Measurements from ENCODE around the gene MRGPRG.

MRGPRG gene

GRCh38 chr11:3221408-3222002, 2.9 kb upstream of the MRGPRG start:
- TF ChIP-seq EZH2phosphoT487 (IDR thresholded peaks at IDR 0.05; ENCODE audit: borderline replicate concordance) = no peak
- TF ChIP-seq, protein P1, sequence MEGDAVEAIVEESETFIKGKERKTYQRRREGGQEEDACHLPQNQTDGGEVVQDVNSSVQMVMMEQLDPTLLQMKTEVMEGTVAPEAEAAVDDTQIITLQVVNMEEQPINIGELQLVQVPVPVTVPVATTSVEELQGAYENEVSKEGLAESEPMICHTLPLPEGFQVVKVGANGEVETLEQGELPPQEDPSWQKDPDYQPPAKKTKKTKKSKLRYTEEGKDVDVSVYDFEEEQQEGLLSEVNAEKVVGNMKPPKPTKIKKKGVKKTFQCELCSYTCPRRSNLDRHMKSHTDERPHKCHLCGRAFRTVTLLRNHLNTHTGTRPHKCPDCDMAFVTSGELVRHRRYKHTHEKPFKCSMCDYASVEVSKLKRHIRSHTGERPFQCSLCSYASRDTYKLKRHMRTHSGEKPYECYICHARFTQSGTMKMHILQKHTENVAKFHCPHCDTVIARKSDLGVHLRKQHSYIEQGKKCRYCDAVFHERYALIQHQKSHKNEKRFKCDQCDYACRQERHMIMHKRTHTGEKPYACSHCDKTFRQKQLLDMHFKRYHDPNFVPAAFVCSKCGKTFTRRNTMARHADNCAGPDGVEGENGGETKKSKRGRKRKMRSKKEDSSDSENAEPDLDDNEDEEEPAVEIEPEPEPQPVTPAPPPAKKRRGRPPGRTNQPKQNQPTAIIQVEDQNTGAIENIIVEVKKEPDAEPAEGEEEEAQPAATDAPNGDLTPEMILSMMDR (conservative IDR thresholded peaks at IDR 0.05; ENCODE audit: low read length) = no peak
- H3F3A ChIP-seq (ENCODE audit: low read depth) = no peaks in the 10 kb centered on the region
- no peaks in the 10 kb centered on the region for H3K9me3 ChIP-seq (ENCODE audit: insufficient read depth, low read depth, low read length)
- no peak overlapping the region for H3K4me3 ChIP-seq (ENCODE audit: low read length, poor library complexity, severe bottlenecking)
- peak overlapping the region; percentile 67 for H3K9ac ChIP-seq (ENCODE audit: low read depth, low read length, poor library complexity, severe bottlenecking)
- peaks cover 60% of the 10 kb centered on the region for H3K4me1 ChIP-seq (ENCODE audit: insufficient read depth, low read length, poor library complexity, severe bottlenecking)
- no peaks in the 10 kb centered on the region for H3K36me3 ChIP-seq (ENCODE audit: insufficient read depth, low read length)
- H3K4me2 ChIP-seq (ENCODE audit: low read depth, low read length, poor library complexity, severe bottlenecking) = no peak overlapping the region
- H3K9me2 ChIP-seq (replicated peaks; ENCODE audit: low read depth, low read length) = no peaks in the 10 kb centered on the region
- H3K27me3 ChIP-seq (ENCODE audit: insufficient read depth, low read length, poor library complexity, severe bottlenecking) = no peaks in the 10 kb centered on the region
- H3K79me2 ChIP-seq (ENCODE audit: insufficient read depth, low read length) = no peaks in the 10 kb centered on the region
- H2AFZ ChIP-seq (ENCODE audit: low read length) = no peak overlapping the region
- no peaks in the 10 kb centered on the region for H4K20me1 ChIP-seq (ENCODE audit: insufficient read depth, low read length, poor library complexity, severe bottlenecking)

- Histone ChIP-seq H3K36me3 (ENCODE audit: insufficient read depth, low read length) (no peaks in the 10 kb centered on the region), H3K4me3 (ENCODE audit: low read length, poor library complexity, severe bottlenecking) (no peak overlapping the region), H3K79me2 (ENCODE audit: insufficient read depth, low read length) (no peaks in the 10 kb centered on the region), H3K9me2 (replicated peaks; ENCODE audit: low read depth, low read length) (no peaks in the 10 kb centered on the region), H4K20me1 (ENCODE audit: insufficient read depth, low read length, poor library complexity, severe bottlenecking) (no peaks in the 10 kb centered on the region), H3K27me3 (ENCODE audit: insufficient read depth, low read length, poor library complexity, severe bottlenecking) (no peaks in the 10 kb centered on the region), H3F3A (ENCODE audit: low read depth) (no peaks in the 10 kb centered on the region), H3K9me3 (ENCODE audit: insufficient read depth, low read depth, low read length) (no peaks in the 10 kb centered on the region), H3K9ac (ENCODE audit: low read depth, low read length, poor library complexity, severe bottlenecking) (no peak overlapping the region), H3K4me2 (ENCODE audit: low read depth, low read length, poor library complexity, severe bottlenecking) (no peak overlapping the region), H3K4me1 (ENCODE audit: insufficient read depth, low read length, poor library complexity, severe bottlenecking) (peaks cover 68% of the 10 kb centered on the region), H2AFZ (ENCODE audit: low read length) (no peak overlapping the region)
- TF ChIP-seq, protein P1 (conservative IDR thresholded peaks at IDR 0.05; ENCODE audit: low read length) = no peak; the same call in 1 of the 2 replicates
- no peak for TF ChIP-seq EZH2phosphoT487 (IDR thresholded peaks at IDR 0.05; ENCODE audit: borderline replicate concordance)
These were observed 2.2 kb upstream of the MRGPRG start for GRCh38 chr11:3220521-3221407.

DNA sequence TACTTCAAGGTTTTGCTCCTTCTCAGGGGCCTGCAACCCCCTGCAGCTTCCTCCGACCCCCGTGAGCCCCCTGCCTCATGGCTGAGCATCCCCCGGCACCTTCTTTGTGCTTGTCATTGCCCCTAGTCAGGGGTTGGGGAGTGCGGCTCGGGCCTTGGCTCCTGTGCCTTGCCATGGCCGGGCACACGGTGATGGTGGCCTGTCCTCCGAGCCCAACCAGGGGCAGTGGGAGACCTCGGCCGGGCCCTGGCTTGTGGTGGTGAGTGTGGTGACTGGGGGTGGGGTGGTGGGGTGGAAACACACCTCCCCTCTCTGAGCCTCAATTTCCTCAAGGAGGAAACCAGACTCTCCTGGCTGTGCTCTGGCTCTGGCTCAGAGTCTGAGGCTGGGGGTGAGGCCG, 1.5 kb upstream of the MRGPRG start:
- TF ChIP-seq, protein P1 (conservative IDR thresholded peaks at IDR 0.05; ENCODE audit: low read length) = no peak
- no peak for TF ChIP-seq EZH2phosphoT487 (IDR thresholded peaks at IDR 0.05; ENCODE audit: borderline replicate concordance)
- no peaks in the 10 kb centered on the region for H3K36me3 ChIP-seq (ENCODE audit: insufficient read depth, low read length)
- H3K4me1 ChIP-seq (ENCODE audit: insufficient read depth, low read length, poor library complexity, severe bottlenecking) = peaks cover 72% of the 10 kb centered on the region
- no peaks in the 10 kb centered on the region for H3K27me3 ChIP-seq (ENCODE audit: insufficient read depth, low read length, poor library complexity, severe bottlenecking)
- no peaks in the 10 kb centered on the region for H3K9me3 ChIP-seq (ENCODE audit: insufficient read depth, low read depth, low read length)
- no peaks in the 10 kb centered on the region for H3K9me2 ChIP-seq (replicated peaks; ENCODE audit: low read depth, low read length)
- H2AFZ ChIP-seq (ENCODE audit: low read length) = no peak overlapping the region
- H3K79me2 ChIP-seq (ENCODE audit: insufficient read depth, low read length) = no peaks in the 10 kb centered on the region
- no peaks in the 10 kb centered on the region for H3F3A ChIP-seq (ENCODE audit: low read depth)
- no peak overlapping the region for H3K4me3 ChIP-seq (ENCODE audit: low read length, poor library complexity, severe bottlenecking)
- no peak overlapping the region for H3K4me2 ChIP-seq (ENCODE audit: low read depth, low read length, poor library complexity, severe bottlenecking)
- H4K20me1 ChIP-seq (ENCODE audit: insufficient read depth, low read length, poor library complexity, severe bottlenecking) = no peaks in the 10 kb centered on the region
- no peak overlapping the region for H3K9ac ChIP-seq (ENCODE audit: low read depth, low read length, poor library complexity, severe bottlenecking)

Measured in Loucy (cell line).